ENCODE measurements around the gene CA5A.
"Not testable (repeated sequence)": the region's sequence is repeated elsewhere in the genome, so short reads cannot be mapped to it uniquely, and the experiment has no call there.

The CA5A gene

DNA sequence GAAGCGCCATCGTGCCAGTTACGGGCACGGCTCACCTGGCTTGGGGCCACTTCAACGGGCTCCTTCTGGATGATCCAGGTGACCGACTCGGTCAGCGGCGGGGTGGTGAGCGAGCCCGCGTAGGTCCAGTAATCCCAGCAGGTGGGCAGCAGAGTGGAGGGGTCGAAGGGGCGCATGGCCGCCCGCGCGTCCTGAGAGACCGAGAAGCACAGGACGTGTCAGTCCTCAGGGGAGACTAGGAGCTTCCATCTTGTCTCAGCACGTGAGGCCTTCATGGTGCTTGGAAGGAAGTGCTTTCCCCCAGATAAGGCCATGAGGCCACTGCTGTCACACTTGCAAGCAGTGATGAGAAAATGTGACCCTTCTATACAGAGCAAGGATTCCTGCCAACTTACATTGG, 44.6 kb downstream of the CA5A start:
- no peak for DNase-seq

GRCh38 chr16:87889762-87890161, 46.6 kb downstream of the CA5A start:
- not testable (repeated sequence) for DNase-seq

- not testable (repeated sequence) for DNase-seq
Observed at GRCh38 chr16:87888346-87888745, 48.0 kb downstream of the CA5A start.

GRCh38 chr16:87887931-87888330, 48.4 kb downstream of the CA5A start:
- DNase-seq = not testable (repeated sequence)

GRCh38 chr16:87885371-87885967, 50.9 kb downstream of the CA5A start:
- not testable (repeated sequence) for DNase-seq

DNA sequence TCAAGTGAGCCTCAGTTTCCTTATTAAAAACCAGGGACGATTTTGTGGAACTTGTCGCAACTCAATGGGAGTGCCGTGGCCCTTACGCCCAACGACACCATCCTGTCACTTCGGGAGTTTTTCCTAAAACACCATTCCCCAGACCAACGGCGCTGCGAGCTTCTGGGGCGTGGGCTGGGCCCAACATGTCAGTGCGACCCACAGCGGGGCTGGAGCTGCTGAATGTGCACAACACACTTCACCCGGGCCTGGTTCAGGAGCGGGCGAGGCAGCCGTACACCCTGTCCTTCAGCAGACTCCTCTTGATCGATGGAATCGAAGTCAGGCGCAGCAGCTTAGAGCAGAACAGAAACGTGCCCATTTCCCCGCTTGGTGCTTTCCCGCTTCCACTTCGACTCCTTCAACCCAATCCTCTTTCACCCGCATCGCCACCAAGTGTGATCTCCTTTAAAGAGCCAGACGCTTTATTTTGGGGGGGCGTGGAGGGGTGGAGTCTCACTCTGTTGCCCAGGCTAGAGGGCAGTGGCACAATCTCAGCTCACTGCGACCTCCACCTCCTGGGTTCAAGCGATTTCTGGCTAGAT, 53.8 kb downstream of the CA5A start:
- DNase-seq = no peak

DNA sequence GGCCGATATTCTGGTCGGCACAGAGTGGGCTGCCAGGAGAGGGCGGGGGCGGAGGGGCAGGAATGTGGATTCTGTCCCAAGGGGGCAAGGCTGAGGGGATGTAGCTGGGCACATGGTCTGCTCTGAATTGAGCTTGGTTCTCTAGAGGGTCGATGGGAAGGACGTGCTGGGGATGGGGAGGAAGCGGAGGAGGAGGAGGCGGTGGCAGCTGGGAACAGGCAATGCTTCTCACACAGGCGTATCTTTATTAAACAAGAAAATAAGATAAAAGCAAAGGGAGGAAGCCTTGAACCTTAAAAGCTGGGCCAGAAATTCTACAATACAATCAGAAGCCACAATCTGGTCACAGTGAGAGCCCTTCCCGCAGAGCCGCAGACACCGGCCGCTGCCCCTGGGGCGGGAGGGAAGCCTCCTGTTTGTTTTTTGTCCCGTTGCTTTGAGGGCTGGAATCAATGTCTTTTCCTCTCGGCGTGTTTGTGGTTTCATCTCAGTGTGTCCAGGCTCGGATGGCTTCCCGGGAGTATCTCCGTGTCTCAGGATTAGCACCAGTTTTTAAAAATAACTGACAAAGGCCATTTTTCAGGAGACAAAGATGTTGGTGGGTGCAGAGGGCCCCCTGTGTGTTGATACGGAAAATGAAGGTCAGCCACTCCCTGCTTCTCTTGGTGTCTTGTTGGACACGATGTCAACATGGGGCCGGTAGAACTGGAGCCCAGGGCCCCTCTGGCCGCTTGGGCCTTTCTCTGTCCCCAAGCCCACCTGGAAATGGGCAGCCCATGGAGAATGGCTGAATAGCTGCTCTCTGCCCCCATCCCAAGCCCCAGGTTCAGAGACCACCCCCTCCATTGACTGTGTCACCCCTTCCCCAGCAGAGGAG, 54.8 kb downstream of the CA5A start:
- no peak for DNase-seq

- DNase-seq = no peak
Observed at GRCh38 chr16:87880117-87880696, 56.1 kb downstream of the CA5A start.

GRCh38 chr16:87879411-87880013, 56.8 kb downstream of the CA5A start:
- DNase-seq = not testable (repeated sequence)

- no peak for DNase-seq
Observed at GRCh38 chr16:87878704-87879103, 57.6 kb downstream of the CA5A start.

DNA sequence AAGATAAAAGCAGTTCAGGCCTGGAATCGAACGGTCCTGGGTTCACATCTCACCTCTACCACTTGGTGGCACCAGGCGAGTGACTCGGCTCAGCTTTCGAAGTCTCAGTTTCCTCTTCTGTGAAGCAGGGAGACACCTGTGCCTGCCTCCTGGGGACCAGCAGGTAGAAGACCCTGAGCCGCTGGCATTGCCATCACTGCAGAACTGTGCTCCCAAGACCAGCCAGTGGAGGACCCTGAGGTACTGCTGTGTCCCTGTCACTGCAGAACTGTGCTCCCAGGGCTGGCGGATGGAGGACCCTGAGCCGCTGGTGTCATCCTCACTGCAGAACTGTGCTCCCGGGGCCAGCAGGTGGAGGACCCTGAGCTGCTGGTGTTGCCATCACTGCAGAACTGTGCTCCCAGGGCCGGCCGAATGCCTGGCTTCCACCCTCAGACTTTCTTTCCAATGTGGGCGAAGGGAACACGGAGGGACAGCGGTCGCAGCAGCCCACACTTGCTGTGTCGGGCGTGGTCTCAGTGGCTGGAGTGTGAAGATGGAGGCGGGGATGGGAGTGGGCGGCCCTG, 58.3 kb downstream of the CA5A start:
- no peak for DNase-seq

GRCh38 chr16:87874639-87875427, 61.5 kb downstream of the CA5A start:
- DNase-seq = no peak

DNA sequence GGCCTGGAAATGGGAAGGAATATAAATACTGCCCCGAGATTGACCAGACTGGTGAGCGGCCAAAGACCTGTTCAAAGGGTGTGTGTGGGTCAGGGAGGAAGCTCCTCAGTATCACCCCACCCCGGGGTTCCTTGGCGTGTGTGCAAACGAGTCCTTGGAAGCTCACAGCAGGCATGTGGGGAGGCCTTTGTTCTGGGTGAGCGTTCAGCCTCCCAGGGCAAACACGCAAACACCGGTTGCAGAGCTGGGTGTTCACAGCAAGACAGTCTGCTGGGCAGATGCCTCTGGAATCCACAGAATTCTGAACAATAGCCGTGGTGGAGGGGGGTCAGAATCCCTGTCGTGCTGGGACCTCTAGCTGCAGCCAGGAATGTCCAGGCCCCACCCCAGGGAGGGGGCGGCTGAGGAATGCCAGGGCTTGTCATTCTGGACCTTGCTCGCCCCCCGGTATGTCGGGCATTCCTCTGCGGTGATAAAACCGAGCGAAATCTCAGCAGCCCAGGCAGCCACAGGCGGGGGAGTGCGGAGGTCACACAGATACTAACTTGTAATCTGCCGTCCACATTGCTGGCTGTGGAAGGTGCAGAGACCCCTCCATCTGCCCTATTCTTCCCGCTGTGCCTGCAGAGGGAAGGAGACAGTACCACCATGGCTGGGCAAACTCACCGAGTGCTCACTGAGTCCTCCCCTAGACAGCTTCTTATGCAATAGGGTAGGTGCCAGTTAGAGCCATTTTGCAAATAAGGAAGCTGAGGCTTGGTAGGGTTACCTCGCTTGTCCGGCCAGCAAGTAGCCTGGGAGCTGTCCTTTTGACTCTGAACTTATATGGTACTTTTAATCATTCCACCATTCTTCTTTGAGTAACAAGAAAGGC, 65.7 kb downstream of the CA5A start:
- peak; percentile 7 to 15 for DNase-seq

GRCh38 chr16:87869879-87870417, 66.4 kb downstream of the CA5A start:
- DNase-seq = not testable (repeated sequence)

- peak; percentile 60 to 69 for DNase-seq
Observed at GRCh38 chr16:87869061-87869878, 67.1 kb downstream of the CA5A start, which contains the start of gene SLC7A5. TSS of gene SLC7A5 (minus strand) at chr16:87869507. CDS start at chr16:87869422, 85 bp downstream.

GRCh38 chr16:87868254-87869029, 67.9 kb downstream of the CA5A start:
- not testable (repeated sequence) for DNase-seq

GRCh38 chr16:87865902-87866555, 70.3 kb downstream of the CA5A start:
- DNase-seq = not testable (repeated sequence)

Measured in NCI-H1930 (cell line).